SK-N-SH (cell line): ENCODE data around the gene A1BG. TPM values are rescaled to one million over a fixed set of nuclear protein-coding genes. Genes with fewer than 3 reads are reported as not detected.
"Not testable (repeated sequence)": the region's sequence is repeated elsewhere in the genome, so short reads cannot be mapped to it uniquely, and the experiment has no call there.

Source experiments
- CTCF ChIA-PET: fragments of 300-600, 350-600 bp; formaldehyde crosslinking; extraction: SDS; loops from one replicate; lab custom pipeline; 2021; lab: Yijun Ruan, JAX
- POLR2A ChIA-PET: fragments of 350-600 bp; sonication (Branson Sonifier 250); formaldehyde crosslinking; extraction: SDS; loops from one replicate; lab custom pipeline; 2020; ENCODE audit warnings: antibody characterized with exemption, inconsistent platforms; lab: Yijun Ruan, JAX
- DNase-seq: peaks from one replicate; pipeline ENCODE4 v3.0.0; 2012
- H2AFZ ChIP-seq: fragments of 200-600 bp; sonication (generic); 2 replicates; pipeline ENCODE4 v1.8.1; 2016; ENCODE audit warnings: antibody characterized with exemption, mild to moderate bottlenecking, low read depth
- H3F3A ChIP-seq: fragments of 200-600 bp; sonication (generic); replicated peaks from 2 replicates; pipeline ENCODE3; 2016; ENCODE audit warnings: antibody characterized with exemption, mild to moderate bottlenecking; ENCODE audit not compliant: insufficient read depth
- H3K27ac ChIP-seq, 2 experiments: fragments of 200-500 bp in 1 of 2; fragments of 200-600 bp in 1 of 2; sonication (Bioruptor generic) in 1 of 2; sonication (generic), shearing (Covaris generic) in 1 of 2; 2 replicates each; pipeline versions ENCODE4 v1.5.1 to v1.6.1; 2014 to 2016; ENCODE audit warnings: low read depth in 2 of 2, inconsistent platforms in 1 of 2, low read length in 1 of 2, mild to moderate bottlenecking in 1 of 2, mixed read lengths in 1 of 2
- H3K27me3 ChIP-seq: fragments of 200-600 bp; sonication (generic), shearing (Covaris generic); 2 replicates; pipeline ENCODE4 v1.6.1; 2016; ENCODE audit warnings: mixed run types; ENCODE audit not compliant: insufficient read depth
- H3K36me3 ChIP-seq, 2 experiments: fragments of 200-500 bp in 1 of 2; fragments of 200-600 bp in 1 of 2; sonication (Bioruptor generic) in 1 of 2; sonication (generic) in 1 of 2; replicated peaks in 1 of 2; 2 replicates each; pipeline versions ENCODE3 to v1.5.1; 2014 to 2016; ENCODE audit warnings: low read length in 1 of 2, mild to moderate bottlenecking in 1 of 2; ENCODE audit not compliant: insufficient read depth in 2 of 2, control insufficient read depth in 1 of 2
- H3K4me1 ChIP-seq, 2 experiments: fragments of 200-500 bp in 1 of 2; fragments of 200-600 bp in 1 of 2; sonication (Bioruptor generic) in 1 of 2; sonication (generic), shearing (Covaris generic) in 1 of 2; 2 replicates each; pipeline versions ENCODE4 v1.5.1 to v1.6.1; 2014 to 2016; ENCODE audit warnings: low read depth in 1 of 2, low read length in 1 of 2, mixed run types in 1 of 2; ENCODE audit not compliant: insufficient read depth in 2 of 2, control insufficient read depth in 1 of 2
- H3K4me2 ChIP-seq: fragments of 200-600 bp; sonication (generic), shearing (Covaris generic); 2 replicates; pipeline ENCODE4 v1.6.1; 2017; ENCODE audit warnings: mixed run types
- H3K4me3 ChIP-seq, 2 experiments: fragments of 200-500 bp in 1 of 2; fragments of 200-600 bp in 1 of 2; sonication (Bioruptor generic) in 1 of 2; sonication (generic), shearing (Covaris generic) in 1 of 2; 2 replicates each; pipeline versions ENCODE4 v1.5.1 to v1.8.1; 2014 to 2016; ENCODE audit warnings: low read depth in 2 of 2, inconsistent platforms in 1 of 2, low read length in 1 of 2, mild to moderate bottlenecking in 1 of 2, mixed read lengths in 1 of 2, moderate library complexity in 1 of 2
- H3K79me2 ChIP-seq: fragments of 200-600 bp; sonication (generic); 2 replicates; pipeline ENCODE4 v1.8.1; 2017; ENCODE audit warnings: mild to moderate bottlenecking; ENCODE audit not compliant: insufficient read depth
- H3K9ac ChIP-seq: fragments of 200-600 bp; sonication (generic); 2 replicates; pipeline ENCODE4 v1.6.1; 2017; ENCODE audit warnings: mixed run types
- H3K9me2 ChIP-seq: fragments of 200-600 bp; sonication (generic); 2 replicates; pipeline ENCODE4 v1.6.1; 2017; ENCODE audit warnings: mixed run types
- H3K9me3 ChIP-seq: fragments of 200-600 bp; sonication (generic); 2 replicates; pipeline ENCODE4 v1.6.1; 2017; ENCODE audit warnings: mixed run types, mild to moderate bottlenecking, moderate library complexity
- H4K20me1 ChIP-seq: fragments of 200-600 bp; sonication (generic); 2 replicates; pipeline ENCODE4 v1.6.1; 2017; ENCODE audit warnings: mild to moderate bottlenecking, mixed run types; ENCODE audit not compliant: insufficient read depth
- CHD2 ChIP-seq: fragments of 150-350 bp; IDR thresholded peaks from 2 replicates; pipeline ENCODE4 v1.6.1; 2018; ENCODE audit warnings: low read length; ENCODE audit not compliant: partially characterized antibody
- EZH2phosphoT487 ChIP-seq: fragments of 200-600 bp; sonication (generic); IDR thresholded peaks from 2 replicates; pipeline ENCODE4 v1.6.1; 2017; ENCODE audit warnings: low read depth, mixed run types, mild to moderate bottlenecking, antibody characterized with exemption, moderate library complexity, borderline replicate concordance
- FOXM1 ChIP-seq: IDR thresholded peaks from 2 replicates; pipeline ENCODE4 v1.4.0; 2012; ENCODE audit warnings: low read depth, mild to moderate bottlenecking
- GABPA ChIP-seq: IDR thresholded peaks from 2 replicates; pipeline ENCODE4 v1.4.0; 2012; ENCODE audit warnings: low read depth, mild to moderate bottlenecking
- MEF2A ChIP-seq: IDR thresholded peaks from 2 replicates; pipeline ENCODE4 v1.4.0; 2012; ENCODE audit warnings: low read depth, borderline replicate concordance
- MXI1 ChIP-seq: IDR thresholded peaks from 2 replicates; pipeline ENCODE4 v1.6.1; 2012; ENCODE audit warnings: mild to moderate bottlenecking, low read depth, low read length, improper control_type of control experiment
- NRF1 ChIP-seq: IDR thresholded peaks from 2 replicates; pipeline ENCODE4 v1.6.1; 2012; ENCODE audit warnings: low read depth, mild to moderate bottlenecking, low read length
- POLR2AphosphoS5 ChIP-seq: IDR thresholded peaks from 2 replicates; pipeline ENCODE4 v1.6.1; 2012; ENCODE audit warnings: low read depth, low read length
- RAD21 ChIP-seq: IDR thresholded peaks from 2 replicates; pipeline ENCODE4 v1.6.1; 2012; ENCODE audit warnings: mild to moderate bottlenecking, low read length
- RCOR1 ChIP-seq: fragments of 150-350 bp; IDR thresholded peaks from 2 replicates; pipeline ENCODE4 v1.6.1; 2017; ENCODE audit warnings: antibody characterized with exemption, low read length
- RXRA ChIP-seq: IDR thresholded peaks from 2 replicates; pipeline ENCODE4 v1.4.0; 2012; ENCODE audit warnings: low read depth, mild to moderate bottlenecking, borderline replicate concordance
- SIN3A ChIP-seq: IDR thresholded peaks from 2 replicates; pipeline ENCODE4 v1.6.1; 2012; ENCODE audit warnings: low read depth, mild to moderate bottlenecking, low read length, moderate library complexity, borderline replicate concordance
- TAF1 ChIP-seq: IDR thresholded peaks from 2 replicates; pipeline ENCODE4 v1.6.1; 2012; ENCODE audit warnings: low read depth, mild to moderate bottlenecking, low read length, moderate library complexity, borderline replicate concordance
- WGBS: methylation state at CpG from one replicate; pipeline ENCODE4 v1.1.6; 2017; ENCODE audit warnings: low lambda C conversion rate; 5-methylcytosine and 5-hydroxymethylcytosine counted together
- polyA plus RNA-seq, 3 experiments: library from polyadenylated mRNA; depleted of rRNA; stranded (reverse); fragments of >200 nt; gene quantifications; 2 replicates each; pipeline ENCODE4 v1.2.3, GENCODE V29; 2012
- TF ChIP-seq, protein P1 (sequence below): fragments of 150-350 bp; IDR thresholded peaks from 2 replicates; pipeline ENCODE4 v1.6.1; 2017; ENCODE audit warnings: antibody characterized with exemption, low read length, low read depth, borderline replicate concordance
- TF ChIP-seq, protein P2 (sequence below): IDR thresholded peaks from 2 replicates; pipeline ENCODE4 v1.4.0; 2012; ENCODE audit warnings: low read depth, borderline replicate concordance
- TF ChIP-seq, protein P3 (sequence below): fragments of 200-600 bp; sonication (generic); IDR thresholded peaks from 2 replicates; pipeline ENCODE4 v1.6.1; 2017; ENCODE audit warnings: antibody characterized with exemption, mild to moderate bottlenecking, moderate library complexity

The A1BG gene
- polyA plus RNA-seq, 1 of the 3 experiments (the other 2 are of a cell fraction), result 62.6 TPM

DNA sequence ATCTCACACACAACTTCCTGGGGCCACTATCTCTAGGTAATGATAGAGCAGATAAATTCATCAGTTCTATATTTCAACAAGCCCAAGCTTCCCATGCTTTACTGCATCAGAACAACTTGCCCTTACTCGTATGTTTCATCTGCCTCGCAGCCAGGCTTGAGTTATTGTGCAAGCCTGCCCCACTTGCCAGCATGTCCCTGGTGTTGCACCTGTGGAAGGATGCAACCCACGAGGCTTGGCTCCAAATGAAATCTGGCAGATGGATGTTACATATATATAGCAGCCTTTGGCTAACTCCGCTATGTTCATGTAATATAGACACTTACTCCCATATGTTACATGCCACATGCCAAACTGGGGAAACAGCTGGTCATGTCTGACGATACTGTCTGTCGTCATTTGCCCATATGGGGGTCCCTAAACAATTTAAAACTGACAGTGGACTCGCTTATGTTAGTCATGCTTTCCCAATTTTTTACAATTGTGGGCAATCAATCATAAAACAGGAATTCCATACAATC is 41.9 kb downstream of the A1BG start:
- Histone ChIP-seq H3K9ac (no peak overlapping the region), H3K27me3 (no peaks in the 10 kb centered on the region), H3K36me3 (peaks cover 72 to 78% of the 10 kb centered on the region in 2 experiments), H3K27ac (no peak overlapping the region), H3F3A (peaks cover 3% of the 10 kb centered on the region), H2AFZ (no peak overlapping the region), H3K9me3 (no peaks in the 10 kb centered on the region), H3K4me1 (peaks cover 0 to 9% of the 10 kb centered on the region in 2 experiments; a peak in 2 of 4 replicates), H3K79me2 (peaks cover 17% of the 10 kb centered on the region), H3K9me2 (no peaks in the 10 kb centered on the region), H3K4me3 (no peak overlapping the region), H4K20me1 (no peaks in the 10 kb centered on the region), H3K4me2 (no peak overlapping the region)
- no peak for DNase-seq
- ChIA-PET CTCF (interaction anchor here (0.9 to 1.2 kb wide), 2 partner anchors 9 to 11 kb away, joined by 3 read pairs; no protein-coding TSS in a partner anchor), POLR2A (no interaction called here)
- TF ChIP-seq POLR2AphosphoS5 (no peak), CHD2 (no peak), MEF2A (no peak), NRF1 (no peak), TAF1 (no peak), EZH2phosphoT487 (no peak), MXI1 (no peak), RXRA (no peak), FOXM1 (no peak), RCOR1 (no peak), RAD21 (no peak), SIN3A (no peak), GABPA (no peak)
- TF ChIP-seq, protein P1, sequence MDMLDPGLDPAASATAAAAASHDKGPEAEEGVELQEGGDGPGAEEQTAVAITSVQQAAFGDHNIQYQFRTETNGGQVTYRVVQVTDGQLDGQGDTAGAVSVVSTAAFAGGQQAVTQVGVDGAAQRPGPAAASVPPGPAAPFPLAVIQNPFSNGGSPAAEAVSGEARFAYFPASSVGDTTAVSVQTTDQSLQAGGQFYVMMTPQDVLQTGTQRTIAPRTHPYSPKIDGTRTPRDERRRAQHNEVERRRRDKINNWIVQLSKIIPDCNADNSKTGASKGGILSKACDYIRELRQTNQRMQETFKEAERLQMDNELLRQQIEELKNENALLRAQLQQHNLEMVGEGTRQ, result no peak
- TF ChIP-seq, protein P2, sequence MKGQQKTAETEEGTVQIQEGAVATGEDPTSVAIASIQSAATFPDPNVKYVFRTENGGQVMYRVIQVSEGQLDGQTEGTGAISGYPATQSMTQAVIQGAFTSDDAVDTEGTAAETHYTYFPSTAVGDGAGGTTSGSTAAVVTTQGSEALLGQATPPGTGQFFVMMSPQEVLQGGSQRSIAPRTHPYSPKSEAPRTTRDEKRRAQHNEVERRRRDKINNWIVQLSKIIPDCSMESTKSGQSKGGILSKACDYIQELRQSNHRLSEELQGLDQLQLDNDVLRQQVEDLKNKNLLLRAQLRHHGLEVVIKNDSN, result no peak
- WGBS, result 94% methylated on average over 7 of the region's 7 CpGs

DNA sequence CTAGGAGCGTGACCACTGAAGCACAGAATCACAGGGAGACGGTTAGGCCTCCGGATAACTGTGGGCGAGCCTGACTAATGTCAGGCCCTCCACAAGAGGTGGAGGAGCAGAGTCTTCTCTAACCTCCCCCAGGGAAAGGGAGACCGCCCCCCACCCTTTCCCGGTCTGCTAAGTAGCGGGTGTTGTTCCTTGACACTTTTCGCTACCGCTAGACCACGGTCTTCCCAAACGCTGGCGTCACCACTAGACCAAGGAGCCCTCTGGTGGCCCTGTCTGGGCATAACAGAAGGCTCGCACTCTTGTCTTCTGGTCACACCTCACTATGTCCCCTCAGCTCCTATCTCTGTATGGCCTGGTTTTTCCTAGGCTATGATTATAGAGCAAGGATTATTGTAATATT is 42.6 kb downstream of the A1BG start:
- CTCF ChIA-PET, result interaction anchor here (0.9 kb wide), 1 partner anchor 9 kb away, joined by 3 read pairs; no protein-coding TSS in a partner anchor

More for the DNA sequence above, 42.6 kb downstream of the A1BG start:
- not testable (repeated sequence) for H2AFZ ChIP-seq, H3K4me3 ChIP-seq
- TF ChIP-seq, protein P3, sequence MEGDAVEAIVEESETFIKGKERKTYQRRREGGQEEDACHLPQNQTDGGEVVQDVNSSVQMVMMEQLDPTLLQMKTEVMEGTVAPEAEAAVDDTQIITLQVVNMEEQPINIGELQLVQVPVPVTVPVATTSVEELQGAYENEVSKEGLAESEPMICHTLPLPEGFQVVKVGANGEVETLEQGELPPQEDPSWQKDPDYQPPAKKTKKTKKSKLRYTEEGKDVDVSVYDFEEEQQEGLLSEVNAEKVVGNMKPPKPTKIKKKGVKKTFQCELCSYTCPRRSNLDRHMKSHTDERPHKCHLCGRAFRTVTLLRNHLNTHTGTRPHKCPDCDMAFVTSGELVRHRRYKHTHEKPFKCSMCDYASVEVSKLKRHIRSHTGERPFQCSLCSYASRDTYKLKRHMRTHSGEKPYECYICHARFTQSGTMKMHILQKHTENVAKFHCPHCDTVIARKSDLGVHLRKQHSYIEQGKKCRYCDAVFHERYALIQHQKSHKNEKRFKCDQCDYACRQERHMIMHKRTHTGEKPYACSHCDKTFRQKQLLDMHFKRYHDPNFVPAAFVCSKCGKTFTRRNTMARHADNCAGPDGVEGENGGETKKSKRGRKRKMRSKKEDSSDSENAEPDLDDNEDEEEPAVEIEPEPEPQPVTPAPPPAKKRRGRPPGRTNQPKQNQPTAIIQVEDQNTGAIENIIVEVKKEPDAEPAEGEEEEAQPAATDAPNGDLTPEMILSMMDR, result peak; percentile 41
- TF ChIP-seq, all 33 proteins: peak for 1; not testable (repeated sequence) for 32
- H4K20me1 ChIP-seq, H3K9me2 ChIP-seq, POLR2A ChIA-PET, H3F3A ChIP-seq, H3K4me2 ChIP-seq, DNase-seq, H3K27me3 ChIP-seq, H3K27ac ChIP-seq, H3K9me3 ChIP-seq, H3K9ac ChIP-seq: not testable (repeated sequence)
- 90% methylated on average over 13 of the region's 13 CpGs for WGBS
- peaks cover 24% of the 10 kb centered on the region for H3K79me2 ChIP-seq
- H3K36me3 ChIP-seq, result peaks cover 77 to 80% of the 10 kb centered on the region in 2 experiments
- H3K4me1 ChIP-seq, result peaks cover 0 to 14% of the 10 kb centered on the region in 2 experiments; a peak in 2 of 4 replicates
